GM12878 (cell line): ENCODE results near the gene KDM3B. TPM values are rescaled to one million over a fixed set of nuclear protein-coding genes. Genes with fewer than 3 reads are reported as not detected.
A peak's percentile ranks its signal among the peaks of the same experiment; 100 is the strongest.

Experiments used
- BACH1 ChIP-seq: fragments of 450-650 bp; IDR thresholded peaks from 2 replicates; pipeline ENCODE4 v1.6.1; 2017; ENCODE audit warnings: mild to moderate bottlenecking, borderline replicate concordance
- BHLHE40 ChIP-seq, 2 experiments: fragments of 450-650 bp in 1 of 2; IDR thresholded peaks; 2 replicates each; pipeline ENCODE4 v1.6.1; 2011 to 2017; ENCODE audit warnings: low read depth in 2 of 2, borderline replicate concordance in 1 of 2, improper control_type of control experiment in 1 of 2, low read length in 1 of 2, mild to moderate bottlenecking in 1 of 2
- BMI1 ChIP-seq: fragments of 450-650 bp; IDR thresholded peaks from 2 replicates; pipeline ENCODE4 v1.6.1; 2016; ENCODE audit warnings: mild to moderate bottlenecking, moderate library complexity, borderline replicate concordance
- CTCF ChIP-seq, 3 experiments: IDR thresholded peaks in 2 of 3; conservative IDR thresholded peaks in 1 of 3; 2 replicates each; pipeline ENCODE4 v1.5.1; 2011; ENCODE audit warnings: low read depth in 3 of 3, low read length in 3 of 3, mild to moderate bottlenecking in 3 of 3, control low read depth in 2 of 3, moderate library complexity in 2 of 3, inconsistent platforms in 1 of 3, mixed read lengths in 1 of 3; ENCODE audit not compliant: control insufficient read depth in 2 of 3, insufficient read depth in 1 of 3; ENCODE audit errors: extremely low read depth in 1 of 3
- ELK1 ChIP-seq: IDR thresholded peaks from 2 replicates; pipeline ENCODE4 v1.6.1; 2012; ENCODE audit warnings: low read depth, low read length, improper control_type of control experiment
- FOXK2 ChIP-seq: fragments of 450-650 bp; IDR thresholded peaks from 2 replicates; pipeline ENCODE4 v1.6.1; 2017; ENCODE audit warnings: mild to moderate bottlenecking, moderate library complexity
- MEF2A ChIP-seq: IDR thresholded peaks from 2 replicates; pipeline ENCODE4 v1.6.1; 2011; ENCODE audit warnings: low read depth, mild to moderate bottlenecking, low read length, moderate library complexity; ENCODE audit not compliant: insufficient read depth
- NRF1 ChIP-seq: conservative IDR thresholded peaks from 2 replicates; pipeline ENCODE4 v1.6.1; 2011; ENCODE audit warnings: mild to moderate bottlenecking, low read depth, low read length, improper control_type of control experiment
- POLR2AphosphoS5 ChIP-seq: IDR thresholded peaks from 2 replicates; pipeline ENCODE4 v1.6.1; 2011; ENCODE audit warnings: mild to moderate bottlenecking, low read length, inconsistent platforms
- RBBP5 ChIP-seq: fragments of 200-600 bp; sonication (generic); conservative IDR thresholded peaks from 2 replicates; pipeline ENCODE4 v1.6.1; 2016
- USF2 ChIP-seq: IDR thresholded peaks from 2 replicates; pipeline ENCODE4 v1.6.1; 2011; ENCODE audit warnings: low read depth, low read length, improper control_type of control experiment, borderline replicate concordance
- YY1 ChIP-seq: IDR thresholded peaks from 2 replicates; pipeline ENCODE4 v1.6.1; 2011; ENCODE audit warnings: low read depth, mild to moderate bottlenecking, low read length
- ZBTB33 ChIP-seq: fragments of 450-650 bp; IDR thresholded peaks from 2 replicates; pipeline ENCODE4 v1.6.1; 2017; ENCODE audit warnings: mild to moderate bottlenecking
- ZNF207 ChIP-seq: fragments of 450-650 bp; IDR thresholded peaks from 2 replicates; pipeline ENCODE4 v1.6.1; 2014; ENCODE audit warnings: antibody characterized with exemption, mild to moderate bottlenecking, borderline replicate concordance
- polyA plus RNA-seq, 11 experiments: library from polyadenylated mRNA; depleted of rRNA in 4 of 11; unstranded in 6 of 11; stranded (reverse) in 5 of 11; fragments of >200 nt; fragmentation: Nextera tagmentation in 4 of 11; fragmentation: Illumina TruSeq in 1 of 11; extraction: Ambion mirVana in 4 of 11; extraction: Trizol in 1 of 11; gene quantifications; 1 replicate in 1 of 11; 2 replicates in 10 of 11; pipeline versions ENCODE4 v1.2.1 to v1.2.3, GENCODE V29; 2011 to 2016; ENCODE audit warnings: inconsistent platforms in 2 of 11, missing spikeins in 2 of 11, low read depth in 1 of 11
- total RNA-seq, 4 experiments: library from RNA; depleted of rRNA in 3 of 4; stranded (reverse); fragments of >200 nt in 3 of 4; fragmentation: Illumina TruSeq in 1 of 4; extraction: Trizol in 1 of 4; gene quantifications; 2 replicates each; pipeline versions ENCODE4 v1.2.1 to v1.2.3, GENCODE V29; 2013 to 2021

KDM3B gene
- total and polyA plus RNA-seq, 10 of the 15 experiments (the other 5 are each of a cell fraction or from before 2014, with no cell fraction given): 8.5 to 45.7 (median 29.0) TPM

- TF ChIP-seq ZBTB33 (no peak), RBBP5 (no peak), ZNF207 (no peak), CTCF (IDR thresholded peaks at IDR 0.05 in 2 of 3, conservative IDR thresholded peaks at IDR 0.05 in 1 of 3; ENCODE audit: control insufficient read depth in 2 of 3, extremely low read depth in 1 of 3, insufficient read depth in 1 of 3, low read depth in 3 of 3, low read length in 3 of 3) (no peak; a peak in 1 of 6 replicates), MEF2A (no peak), BHLHE40 (IDR thresholded peaks at IDR 0.05; ENCODE audit: borderline replicate concordance in 1 of 2, low read depth in 2 of 2, low read length in 1 of 2) (peak in 1 of 2 experiments; percentile 33; a peak in 1 of 4 replicates), NRF1 (no peak), USF2 (no peak), ELK1 (no peak), BACH1 (no peak), POLR2AphosphoS5 (0 out of 2 replicates have a peak, but pooled peaks have one; percentile 25), FOXK2 (no peak), BMI1 (no peak), YY1 (peak; percentile 73)
Measured at GRCh38 chr5:138408023-138408422, 55.5 kb downstream of the KDM3B start (continued).
